DOHH2 (cell line): Measurements from ENCODE around the gene RGS7BP.

Experiments used
- H3F3A ChIP-seq: fragments of 200-600 bp; sonication (generic), shearing (Covaris generic); 2 replicates; pipeline ENCODE4 v1.6.0; 2016; ENCODE audit warnings: antibody characterized with exemption, mild to moderate bottlenecking; ENCODE audit not compliant: control insufficient read depth, insufficient read depth
- H3K27ac ChIP-seq: fragments of 200-600 bp; sonication (generic); 2 replicates; pipeline ENCODE4 v1.5.1; 2014; ENCODE audit warnings: low read depth, mild to moderate bottlenecking, low read length, moderate library complexity
- H3K27me3 ChIP-seq: fragments of 200-600 bp; sonication (generic); 2 replicates; pipeline ENCODE4 v1.6.1; 2014; ENCODE audit warnings: mild to moderate bottlenecking, low read length, mixed read lengths; ENCODE audit not compliant: control insufficient read depth
- H3K36me3 ChIP-seq: fragments of 200-600 bp; sonication (generic); 2 replicates; pipeline ENCODE4 v1.6.1; 2014; ENCODE audit warnings: mild to moderate bottlenecking, low read length, moderate library complexity, mixed read lengths; ENCODE audit not compliant: control insufficient read depth
- H3K4me1 ChIP-seq: fragments of 200-600 bp; sonication (generic); 2 replicates; pipeline ENCODE4 v1.6.1; 2014; ENCODE audit warnings: mild to moderate bottlenecking, low read length, mixed read lengths; ENCODE audit not compliant: control insufficient read depth
- H3K4me2 ChIP-seq: fragments of 200-600 bp; sonication (generic); 2 replicates; pipeline ENCODE4 v1.6.0; 2014; ENCODE audit warnings: mild to moderate bottlenecking, low read length, moderate library complexity
- H3K4me3 ChIP-seq: fragments of 200-600 bp; sonication (generic); 2 replicates; pipeline ENCODE4 v1.5.1; 2014; ENCODE audit warnings: mild to moderate bottlenecking, low read length, mixed read lengths
- H3K79me2 ChIP-seq: fragments of 200-600 bp; sonication (generic); 2 replicates; pipeline ENCODE4 v1.6.1; 2014; ENCODE audit warnings: mild to moderate bottlenecking, low read length, mixed read lengths; ENCODE audit not compliant: control insufficient read depth
- H3K9me2 ChIP-seq: fragments of 200-600 bp; sonication (generic); replicated peaks from 2 replicates; pipeline ENCODE4 v1.6.1; 2014; ENCODE audit warnings: mild to moderate bottlenecking, low read length, mixed read lengths; ENCODE audit not compliant: control insufficient read depth
- H3K9me3 ChIP-seq: fragments of 200-600 bp; sonication (generic); 2 replicates; pipeline ENCODE4 v1.6.1; 2014; ENCODE audit warnings: antibody characterized with exemption, low read length, mixed read lengths; ENCODE audit not compliant: control insufficient read depth, insufficient read depth
- H4K20me1 ChIP-seq: fragments of 200-600 bp; sonication (generic); 2 replicates; pipeline ENCODE4 v1.6.0; 2014; ENCODE audit warnings: low read depth, mild to moderate bottlenecking, antibody characterized with exemption, low read length, moderate library complexity; ENCODE audit not compliant: control insufficient read depth, insufficient read depth
- EZH2phosphoT487 ChIP-seq: fragments of 200-600 bp; sonication (generic); IDR thresholded peaks from 2 replicates; pipeline ENCODE4 v1.6.1; 2017; ENCODE audit warnings: borderline replicate concordance, mild to moderate bottlenecking, antibody characterized with exemption, low read length, moderate library complexity, mixed read lengths
- TF ChIP-seq, protein P1 (sequence below): fragments of 200-600 bp; sonication (generic); IDR thresholded peaks from one replicate; pipeline ENCODE4 v1.5.1; 2014; ENCODE audit warnings: antibody characterized with exemption, mild to moderate bottlenecking, low read depth, low read length; ENCODE audit not compliant: poor library complexity, severe bottlenecking

The RGS7BP gene

DNA sequence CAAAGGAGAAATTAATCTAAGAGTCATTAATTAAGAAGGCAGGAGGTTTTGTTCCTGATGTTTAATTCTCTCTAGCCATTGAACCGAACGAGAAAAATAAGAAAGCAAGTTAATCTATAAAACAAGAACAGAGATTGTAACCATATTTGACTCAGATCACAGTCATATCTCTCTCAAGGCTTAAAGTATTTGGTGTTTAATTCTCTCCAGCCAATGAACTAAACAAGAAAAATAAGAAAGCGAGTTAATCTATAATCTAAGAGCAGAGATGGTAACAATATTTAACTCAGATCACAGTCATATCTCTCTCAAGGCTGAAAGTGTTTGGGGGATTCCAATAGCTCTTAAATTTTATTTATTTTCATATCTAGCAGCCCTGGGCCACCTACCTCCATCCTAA lies 110.1 kb downstream of the RGS7BP start:
- H3K4me3 ChIP-seq = no peak overlapping the region
- H3K9me2 ChIP-seq = no peaks in the 10 kb centered on the region
- no peaks in the 10 kb centered on the region for H3K4me1 ChIP-seq
- H3K9me3 ChIP-seq = no peaks in the 10 kb centered on the region
- TF ChIP-seq, protein P1, sequence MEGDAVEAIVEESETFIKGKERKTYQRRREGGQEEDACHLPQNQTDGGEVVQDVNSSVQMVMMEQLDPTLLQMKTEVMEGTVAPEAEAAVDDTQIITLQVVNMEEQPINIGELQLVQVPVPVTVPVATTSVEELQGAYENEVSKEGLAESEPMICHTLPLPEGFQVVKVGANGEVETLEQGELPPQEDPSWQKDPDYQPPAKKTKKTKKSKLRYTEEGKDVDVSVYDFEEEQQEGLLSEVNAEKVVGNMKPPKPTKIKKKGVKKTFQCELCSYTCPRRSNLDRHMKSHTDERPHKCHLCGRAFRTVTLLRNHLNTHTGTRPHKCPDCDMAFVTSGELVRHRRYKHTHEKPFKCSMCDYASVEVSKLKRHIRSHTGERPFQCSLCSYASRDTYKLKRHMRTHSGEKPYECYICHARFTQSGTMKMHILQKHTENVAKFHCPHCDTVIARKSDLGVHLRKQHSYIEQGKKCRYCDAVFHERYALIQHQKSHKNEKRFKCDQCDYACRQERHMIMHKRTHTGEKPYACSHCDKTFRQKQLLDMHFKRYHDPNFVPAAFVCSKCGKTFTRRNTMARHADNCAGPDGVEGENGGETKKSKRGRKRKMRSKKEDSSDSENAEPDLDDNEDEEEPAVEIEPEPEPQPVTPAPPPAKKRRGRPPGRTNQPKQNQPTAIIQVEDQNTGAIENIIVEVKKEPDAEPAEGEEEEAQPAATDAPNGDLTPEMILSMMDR = no peak
- no peak for TF ChIP-seq EZH2phosphoT487
- H3K36me3 ChIP-seq = no peaks in the 10 kb centered on the region
- no peaks in the 10 kb centered on the region for H4K20me1 ChIP-seq
- H3K27me3 ChIP-seq = peaks cover 3% of the 10 kb centered on the region; the same call in 1 of the 2 replicates
- H3K27ac ChIP-seq = no peak overlapping the region
- no peak overlapping the region for H3K4me2 ChIP-seq
- no peaks in the 10 kb centered on the region for H3F3A ChIP-seq
- no peaks in the 10 kb centered on the region for H3K79me2 ChIP-seq

DNA sequence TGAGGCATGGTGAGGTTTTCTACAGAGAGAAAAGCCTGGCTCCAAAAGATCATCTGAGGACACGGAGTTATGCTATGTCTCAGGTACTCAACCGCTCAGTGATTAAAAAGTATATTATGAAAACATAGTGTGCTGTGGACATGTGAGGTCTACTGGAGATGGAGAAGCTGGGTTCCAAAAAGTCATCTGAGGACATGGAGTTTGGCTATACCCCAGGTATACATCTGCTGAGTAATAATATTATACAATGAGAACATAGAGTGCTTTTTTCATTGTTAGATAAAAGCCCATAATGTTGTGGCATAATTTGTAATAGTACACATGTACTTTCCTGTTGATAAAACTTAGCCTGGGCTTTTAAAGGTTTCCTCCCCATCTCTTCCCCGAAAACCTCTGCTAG lies 113.8 kb downstream of the RGS7BP start:
- Histone ChIP-seq H3K9me2 (no peaks in the 10 kb centered on the region), H4K20me1 (no peaks in the 10 kb centered on the region)

DNA sequence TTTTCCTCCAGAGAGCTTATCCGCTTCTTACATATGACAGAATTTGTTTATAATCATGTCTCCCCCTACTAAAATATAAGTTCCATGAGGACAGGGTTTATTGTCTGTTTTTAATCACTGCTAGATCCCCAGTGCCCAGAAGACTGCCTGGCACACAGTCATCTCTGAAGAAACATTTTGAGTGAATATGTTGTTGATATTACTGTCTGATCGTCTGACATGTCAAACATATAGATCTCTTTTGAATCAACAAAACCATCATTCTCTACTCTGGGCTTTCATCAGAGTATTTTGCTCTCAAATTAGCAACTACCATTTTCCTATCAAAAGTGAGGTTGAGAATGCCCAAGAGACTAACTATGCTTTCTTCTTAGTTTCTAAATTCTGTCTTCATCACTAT lies 117.2 kb downstream of the RGS7BP start:
- H3K27me3 ChIP-seq = peaks cover 2% of the 10 kb centered on the region; the same call in 1 of the 2 replicates
- TF ChIP-seq, protein P1 = no peak
- TF ChIP-seq EZH2phosphoT487 = no peak
- H3K4me2 ChIP-seq = no peak overlapping the region

More for the DNA sequence above, 113.8 kb downstream of the RGS7BP start:
- Histone ChIP-seq H3F3A (no peaks in the 10 kb centered on the region), H3K4me3 (no peak overlapping the region), H3K4me1 (no peaks in the 10 kb centered on the region), H3K9me3 (no peaks in the 10 kb centered on the region), H3K27me3 (peaks cover 5% of the 10 kb centered on the region; the same call in 1 of the 2 replicates), H3K79me2 (no peaks in the 10 kb centered on the region), H3K4me2 (no peak overlapping the region), H3K27ac (no peak overlapping the region), H3K36me3 (no peaks in the 10 kb centered on the region)
- TF ChIP-seq, protein P1 = no peak
- TF ChIP-seq EZH2phosphoT487 = no peak

More for the DNA sequence above, 117.2 kb downstream of the RGS7BP start:
- Histone ChIP-seq H3F3A (no peaks in the 10 kb centered on the region), H3K79me2 (no peaks in the 10 kb centered on the region), H3K4me1 (no peaks in the 10 kb centered on the region), H3K9me3 (no peaks in the 10 kb centered on the region), H3K36me3 (no peaks in the 10 kb centered on the region), H3K4me3 (no peak overlapping the region), H4K20me1 (no peaks in the 10 kb centered on the region), H3K27ac (no peak overlapping the region), H3K9me2 (no peaks in the 10 kb centered on the region)
